GM13976 (cell line): ENCODE results near the gene CYTH2.
A peak's percentile ranks its signal among the peaks of the same experiment; 100 is the strongest.
"Not testable (repeated sequence)": the region's sequence is repeated elsewhere in the genome, so short reads cannot be mapped to it uniquely, and the experiment has no call there.

Experiments used
- DNase-seq: peaks from one replicate; pipeline ENCODE4 v3.0.0; 2012; ENCODE audit warnings: low spot score
- in situ Hi-C: fragments of 300-500 bp; cut with MboI; formaldehyde crosslinking; loops from one replicate; pipeline ENCODE4 v1.12.0; 2022; ENCODE audit warnings: low sequenced_read_pairs, mixed read lengths, inconsistent platforms; ENCODE audit not compliant: unreplicated experiment
- TF ChIP-seq, protein P1 (sequence below): IDR thresholded peaks from 2 replicates; pipeline ENCODE4 v1.5.1; 2012; ENCODE audit warnings: borderline replicate concordance, mild to moderate bottlenecking; ENCODE audit not compliant: insufficient read depth; ENCODE audit errors: extremely low read depth, missing control alignments, control extremely low read depth

The CYTH2 gene

DNA sequence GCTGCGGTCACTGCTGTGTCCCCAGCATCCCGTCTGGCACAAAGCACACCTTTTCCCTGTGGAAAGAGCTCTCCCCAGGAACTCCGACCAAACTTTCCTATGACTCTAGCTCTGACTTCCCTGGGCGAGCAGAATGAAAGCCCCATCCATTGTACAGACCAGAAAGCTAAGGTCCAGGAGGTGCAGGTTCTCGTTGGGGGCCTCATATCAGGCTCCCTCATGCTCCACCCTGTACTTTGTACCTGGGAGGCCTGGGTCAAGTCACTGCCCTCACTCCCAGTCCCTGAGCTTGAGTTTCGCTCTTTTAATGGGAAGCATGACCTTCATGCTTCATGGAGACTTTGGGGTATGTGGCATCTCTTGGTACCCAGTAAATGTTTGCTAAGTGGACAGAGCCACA is 18.4 kb downstream of the CYTH2 start:
- TF ChIP-seq, protein P1, sequence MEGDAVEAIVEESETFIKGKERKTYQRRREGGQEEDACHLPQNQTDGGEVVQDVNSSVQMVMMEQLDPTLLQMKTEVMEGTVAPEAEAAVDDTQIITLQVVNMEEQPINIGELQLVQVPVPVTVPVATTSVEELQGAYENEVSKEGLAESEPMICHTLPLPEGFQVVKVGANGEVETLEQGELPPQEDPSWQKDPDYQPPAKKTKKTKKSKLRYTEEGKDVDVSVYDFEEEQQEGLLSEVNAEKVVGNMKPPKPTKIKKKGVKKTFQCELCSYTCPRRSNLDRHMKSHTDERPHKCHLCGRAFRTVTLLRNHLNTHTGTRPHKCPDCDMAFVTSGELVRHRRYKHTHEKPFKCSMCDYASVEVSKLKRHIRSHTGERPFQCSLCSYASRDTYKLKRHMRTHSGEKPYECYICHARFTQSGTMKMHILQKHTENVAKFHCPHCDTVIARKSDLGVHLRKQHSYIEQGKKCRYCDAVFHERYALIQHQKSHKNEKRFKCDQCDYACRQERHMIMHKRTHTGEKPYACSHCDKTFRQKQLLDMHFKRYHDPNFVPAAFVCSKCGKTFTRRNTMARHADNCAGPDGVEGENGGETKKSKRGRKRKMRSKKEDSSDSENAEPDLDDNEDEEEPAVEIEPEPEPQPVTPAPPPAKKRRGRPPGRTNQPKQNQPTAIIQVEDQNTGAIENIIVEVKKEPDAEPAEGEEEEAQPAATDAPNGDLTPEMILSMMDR: no peak
- in situ Hi-C loops: no loop called here
- DNase-seq: no peak

DNA sequence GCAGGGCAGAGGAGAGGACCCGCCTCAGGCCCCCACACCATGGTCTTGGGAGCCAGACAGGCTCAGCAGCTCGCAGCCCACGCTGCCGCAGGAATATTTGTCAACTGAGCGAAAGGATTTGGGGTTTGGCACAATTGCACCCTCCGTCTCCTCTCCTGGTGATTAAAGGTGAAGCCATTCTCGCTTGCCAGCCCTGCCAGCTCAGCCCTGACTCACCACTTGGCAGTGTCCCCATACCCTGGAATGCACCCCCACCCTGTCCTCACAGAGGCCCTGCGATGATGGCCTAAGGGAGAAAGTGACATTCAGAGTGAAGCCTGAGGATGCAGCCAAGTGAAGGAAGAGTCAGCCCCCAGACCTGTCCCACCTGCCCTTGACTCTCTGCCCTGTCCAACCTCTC is 18.8 kb downstream of the CYTH2 start:
- in situ Hi-C loops: no loop called here
- no peak for DNase-seq
- TF ChIP-seq, protein P1: no peak

DNA sequence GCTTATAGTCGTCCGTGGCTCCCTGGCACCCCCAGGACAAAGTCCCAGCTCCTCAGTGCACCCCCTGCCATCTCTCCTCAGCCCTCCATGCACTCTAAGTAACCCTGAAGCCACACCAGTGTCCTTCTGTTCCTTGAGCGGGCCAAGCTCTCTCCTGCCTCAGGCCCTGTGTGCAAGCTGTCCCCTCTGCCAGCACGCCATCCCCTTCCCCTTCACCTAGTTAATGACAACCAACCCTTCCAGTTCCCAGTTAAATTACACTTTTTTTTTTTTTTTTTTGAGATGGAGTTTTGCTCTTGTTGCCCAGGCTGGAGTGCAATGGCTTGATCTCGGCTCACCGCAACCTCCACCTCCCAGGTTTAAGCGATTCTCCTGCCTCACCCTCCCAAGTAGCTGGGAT is 19.3 kb downstream of the CYTH2 start:
- DNase-seq, in situ Hi-C loops: not testable (repeated sequence)

DNA sequence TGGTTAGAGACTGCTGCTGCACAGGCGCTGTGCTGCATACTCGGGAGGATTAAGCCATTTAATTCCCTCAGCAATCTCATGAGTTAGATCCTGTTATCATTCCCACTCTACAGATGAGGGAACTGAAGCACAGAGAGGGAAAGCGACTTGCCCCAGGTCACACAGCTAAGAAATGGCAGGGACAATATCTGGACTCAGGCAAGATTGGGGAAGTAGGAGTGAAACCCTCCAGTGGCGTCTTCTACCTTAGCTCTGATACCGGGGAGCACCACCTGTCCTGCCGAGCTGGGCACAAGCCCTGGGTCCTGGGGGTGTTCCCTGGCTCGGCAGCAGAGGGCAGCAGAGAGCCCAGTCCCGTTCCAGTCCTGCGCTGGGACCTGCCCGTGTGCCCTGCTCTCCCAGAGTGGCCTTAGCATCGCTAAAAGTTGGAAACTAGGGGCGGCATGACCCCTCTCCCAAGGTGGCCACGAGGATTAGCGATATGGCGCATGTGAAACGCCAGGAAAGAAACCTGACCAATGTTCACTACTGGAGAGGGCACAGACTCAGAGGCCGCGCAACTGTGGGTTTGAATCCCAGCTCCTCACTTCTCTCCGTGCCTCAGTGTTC is 20.5 kb downstream of the CYTH2 start:
- TF ChIP-seq, protein P1: peak; percentile 90
- DNase-seq: peak; percentile 88
- in situ Hi-C loops: no loop called here

DNA sequence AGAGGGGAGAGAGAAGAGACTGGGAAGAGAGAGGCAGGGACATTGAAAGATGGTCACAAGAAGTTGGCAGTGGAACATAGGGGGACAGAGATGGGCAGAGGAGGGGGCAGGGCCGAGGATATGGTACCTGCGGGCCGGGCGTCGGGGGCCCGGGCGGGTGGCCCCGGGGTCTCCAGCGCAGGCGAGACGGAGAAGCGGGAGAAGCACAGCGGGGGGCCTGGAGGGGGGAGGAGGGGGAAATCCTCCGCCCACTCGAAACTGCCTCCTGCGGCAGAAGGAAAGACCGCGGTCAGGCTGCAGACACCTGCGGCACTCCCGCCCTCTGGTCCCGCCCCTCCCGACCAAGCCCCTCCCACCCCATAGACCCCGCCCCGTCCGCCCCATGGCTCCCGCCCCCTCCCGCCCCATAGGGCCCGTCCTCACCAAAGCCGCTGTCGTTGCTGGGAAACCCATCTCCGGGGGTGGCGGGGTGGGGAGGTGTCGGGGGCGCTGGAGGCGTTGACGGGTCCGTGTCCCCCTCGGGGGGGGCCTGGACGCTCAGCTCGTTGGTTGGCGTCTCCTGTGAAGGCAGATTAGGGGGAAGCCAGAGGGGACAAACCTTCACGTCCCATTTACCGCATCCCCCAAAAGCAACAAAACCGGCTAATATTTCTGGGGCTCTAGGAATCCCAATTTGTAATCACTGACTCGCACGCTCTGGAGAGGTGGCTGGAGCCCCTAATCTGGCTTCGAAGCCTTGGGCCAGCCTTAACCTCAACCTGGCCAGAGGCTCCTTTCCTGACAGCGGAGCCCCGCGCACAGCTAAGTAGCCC is 22.0 kb downstream of the CYTH2 start:
- DNase-seq: peak; percentile 96
- in situ Hi-C loops: no loop called here
- TF ChIP-seq, protein P1: no peak

DNA sequence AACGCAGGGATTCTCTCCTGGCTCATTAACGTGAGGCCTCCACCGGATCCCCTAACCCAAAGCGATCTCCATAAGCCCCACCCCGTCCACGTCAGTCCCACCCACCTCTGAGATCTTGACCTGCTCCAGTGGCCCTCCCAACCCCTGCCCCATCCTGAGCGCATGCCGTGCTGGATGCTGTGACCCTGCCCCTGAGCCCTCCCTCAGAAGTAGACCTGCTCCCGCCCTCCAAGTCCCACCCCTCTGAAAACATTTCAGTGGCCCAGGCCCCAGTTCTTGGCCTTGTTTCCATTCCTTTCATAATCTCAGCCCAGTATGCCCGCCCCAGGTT is 22.6 kb downstream of the CYTH2 start:
- in situ Hi-C loops: no loop called here
- TF ChIP-seq, protein P1: no peak

DNA sequence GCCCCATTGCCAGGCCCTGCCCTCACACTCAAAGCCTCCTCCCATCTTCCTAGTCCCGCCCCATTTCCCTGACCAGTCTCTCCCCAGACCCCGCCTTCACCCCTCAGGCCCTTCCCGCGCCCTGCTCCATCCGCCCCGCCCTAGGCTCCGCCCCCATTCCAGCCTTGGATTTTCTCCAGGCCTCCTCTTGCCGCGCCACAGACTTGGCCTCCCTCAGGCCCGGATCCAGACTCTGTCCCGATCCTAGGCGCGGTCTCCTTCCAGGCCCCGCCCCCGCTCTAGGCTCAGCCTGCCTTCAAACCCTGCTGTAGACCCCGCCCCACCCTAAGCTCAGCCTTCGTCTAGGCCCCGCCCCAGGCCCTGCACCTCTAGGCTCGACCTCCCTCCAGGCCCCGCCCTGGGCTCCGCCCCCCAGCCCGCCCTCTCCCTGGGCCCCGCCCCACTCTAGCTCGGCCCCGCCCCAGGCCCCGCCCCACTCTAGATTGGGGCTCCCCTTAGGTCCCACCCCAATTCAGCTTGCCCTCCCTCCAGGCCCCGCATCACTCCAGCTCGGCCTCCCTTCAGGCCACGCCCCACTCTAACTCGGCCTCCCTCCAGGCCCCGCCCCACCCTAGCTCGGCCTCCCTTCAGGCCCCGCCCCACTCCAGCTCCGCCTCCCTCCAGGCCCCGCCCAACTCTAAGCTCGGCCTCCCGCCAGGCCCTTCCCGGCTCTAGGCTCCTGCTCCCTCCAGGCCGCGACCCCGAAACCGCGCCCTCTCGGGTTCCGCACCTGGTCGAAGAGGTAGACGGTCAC is 24.0 kb downstream of the CYTH2 start:
- DNase-seq: peak; percentile 98
- in situ Hi-C loops: no loop called here
- TF ChIP-seq, protein P1: no peak

More for the DNA sequence above, 22.6 kb downstream of the CYTH2 start:
- DNase-seq: no peak
